CD8-positive, alpha-beta memory T cell (primary cell): Measurements from ENCODE around the gene GARRE1. TPM values are rescaled to one million over a fixed set of nuclear protein-coding genes. Genes with fewer than 3 reads are reported as not detected.
A peak's percentile ranks its signal among the peaks of the same experiment; 100 is the strongest.

Experiments
- CTCF ChIA-PET: fragments of 350-600 bp; sonication (Branson Sonifier 250); formaldehyde crosslinking; loops from one replicate; lab custom pipeline; 2021; ENCODE audit warnings: antibody characterized with exemption; lab: Charles Lee
- POLR2A ChIA-PET: fragments of 350-600 bp; sonication (Branson Sonifier 250); formaldehyde crosslinking; loops from one replicate; lab custom pipeline; 2021; ENCODE audit warnings: antibody characterized with exemption; lab: Charles Lee
- DNase-seq, 5 donors: peaks; one replicate each; pipeline versions ENCODE4 v3.0.0 to v3.0.0-alpha.2; 2020 to 2022; ENCODE audit warnings: mixed read lengths in 1 of 5
- H3K27ac ChIP-seq: one replicate; pipeline ENCODE4 v1.7.0; 2013; ENCODE audit warnings: low read depth, mild to moderate bottlenecking, low read length, moderate library complexity
- H3K27me3 ChIP-seq: 2 replicates; pipeline ENCODE4 v1.7.0; 2013; ENCODE audit warnings: low read length, mild to moderate bottlenecking; ENCODE audit not compliant: insufficient read depth, poor library complexity, severe bottlenecking
- H3K36me3 ChIP-seq: 2 replicates; pipeline ENCODE4 v1.7.0; 2013; ENCODE audit warnings: mild to moderate bottlenecking, low read length, moderate library complexity; ENCODE audit not compliant: insufficient read depth
- H3K4me1 ChIP-seq: 2 replicates; pipeline ENCODE4 v1.7.0; 2013; ENCODE audit warnings: mild to moderate bottlenecking, low read length, moderate library complexity; ENCODE audit not compliant: insufficient read depth
- H3K4me3 ChIP-seq: 2 replicates; pipeline ENCODE4 v1.7.0; 2013; ENCODE audit warnings: mild to moderate bottlenecking, low read length
- H3K9me3 ChIP-seq: 2 replicates; pipeline ENCODE4 v1.7.0; 2013; ENCODE audit warnings: mild to moderate bottlenecking, low read length
- H3K27ac Mint-ChIP-seq, 8 donors: one replicate each; pipeline ENCODE4 v1.8.0; 2020 to 2021; ENCODE audit warnings: mixed read lengths in 8 of 8, mild to moderate bottlenecking in 6 of 8, inconsistent platforms in 3 of 8, moderate library complexity in 3 of 8
- H3K27me3 Mint-ChIP-seq, 2 donors: one replicate each; pipeline ENCODE4 v1.8.0; 2020 to 2021; ENCODE audit warnings: mixed read lengths in 2 of 2, mild to moderate bottlenecking in 1 of 2, moderate library complexity in 1 of 2
- H3K36me3 Mint-ChIP-seq, 3 donors: one replicate each; pipeline ENCODE4 v1.8.0; 2020 to 2021; ENCODE audit warnings: mixed read lengths in 3 of 3, inconsistent platforms in 1 of 3, mild to moderate bottlenecking in 1 of 3
- H3K4me1 Mint-ChIP-seq, 3 donors: one replicate each; pipeline ENCODE4 v1.8.0; 2020 to 2021; ENCODE audit warnings: mixed read lengths in 3 of 3, inconsistent platforms in 1 of 3, mild to moderate bottlenecking in 1 of 3
- H3K4me3 Mint-ChIP-seq, 7 donors: one replicate each; pipeline ENCODE4 v1.8.0; 2020 to 2021; ENCODE audit warnings: mixed read lengths in 7 of 7, mild to moderate bottlenecking in 6 of 7, moderate library complexity in 4 of 7, inconsistent platforms in 2 of 7
- H3K9me3 Mint-ChIP-seq, 5 donors: one replicate each; pipeline ENCODE4 v1.8.0; 2020 to 2022; ENCODE audit warnings: mixed read lengths in 5 of 5, mild to moderate bottlenecking in 3 of 5, moderate library complexity in 2 of 5, inconsistent platforms in 1 of 5
- polyA plus RNA-seq: library from polyadenylated mRNA; unstranded; fragments of 300-500 nt; fragmentation: Illumina TruSeq; gene quantifications from one replicate; pipeline ENCODE4 v1.2.3, GENCODE V29; 2021
- total RNA-seq, 2 experiments: library from RNA; stranded (reverse); gene quantifications; one replicate each; pipeline ENCODE4 v1.2.3, GENCODE V29; 2021

GARRE1 gene
- total and polyA plus RNA-seq, 3 experiments from 2014 or later, result 6.1 to 13.5 (median 12.1) TPM

GRCh38 chr19:34263745-34264237, 9.4 kb downstream of the GARRE1 start:
- ChIA-PET POLR2A (no interaction called here), CTCF (no interaction called here)
- Mint-ChIP-seq H3K4me3 (no peak overlapping the region), H3K27ac (peak overlapping the region in 4 of 8 donors; percentile 4 to 49 (median 28)), H3K36me3 (peaks cover 0 to 16% (median 14%) of the 10 kb centered on the region in 3 donors), H3K4me1 (peaks cover 42 to 64% (median 60%) of the 10 kb centered on the region in 3 donors), H3K9me3 (no peaks in the 10 kb centered on the region), H3K27me3 (no peaks in the 10 kb centered on the region)
- Histone ChIP-seq H3K36me3 (no peaks in the 10 kb centered on the region), H3K4me1 (peaks cover 40% of the 10 kb centered on the region), H3K9me3 (no peaks in the 10 kb centered on the region), H3K27me3 (no peaks in the 10 kb centered on the region), H3K4me3 (no peak overlapping the region), H3K27ac (no peak overlapping the region)
- no peak for DNase-seq

- ChIA-PET CTCF (no interaction called here), POLR2A (no interaction called here)
- DNase-seq, result no peak
- H3K9me3 ChIP-seq, result no peaks in the 10 kb centered on the region
- H3K27me3 Mint-ChIP-seq, result no peaks in the 10 kb centered on the region
- H3K4me3 ChIP-seq, result no peak overlapping the region
- no peak overlapping the region for H3K27ac ChIP-seq
- H3K36me3 ChIP-seq, result no peaks in the 10 kb centered on the region
- peaks cover 54% of the 10 kb centered on the region for H3K4me1 ChIP-seq
- H3K27ac Mint-ChIP-seq, result peak overlapping the region in 2 of 8 donors; percentile 42 to 75
- H3K4me3 Mint-ChIP-seq, result no peak overlapping the region
- peaks cover 0 to 14% (median 13%) of the 10 kb centered on the region in 3 donors for H3K36me3 Mint-ChIP-seq
- H3K27me3 ChIP-seq, result no peaks in the 10 kb centered on the region
- H3K4me1 Mint-ChIP-seq, result peaks cover 47 to 65% (median 64%) of the 10 kb centered on the region in 3 donors
- H3K9me3 Mint-ChIP-seq, result no peaks in the 10 kb centered on the region
Measured at GRCh38 chr19:34265221-34265650, 10.9 kb downstream of the GARRE1 start.

- Mint-ChIP-seq H3K27me3 (peaks cover 0 to 1% of the 10 kb centered on the region in 2 donors), H3K4me3 (peak overlapping the region in 3 of 7 donors; percentile 15 to 41 (median 17)), H3K9me3 (no peaks in the 10 kb centered on the region), H3K27ac (peak overlapping the region; percentile 25 to 97 (median 82)), H3K36me3 (peaks cover 0 to 12% (median 10%) of the 10 kb centered on the region in 3 donors), H3K4me1 (peaks cover 59 to 79% (median 78%) of the 10 kb centered on the region in 3 donors)
- ChIA-PET POLR2A (interaction anchor here (0.6 to 1.1 kb wide), 4 partner anchors 12 to 97 kb away, joined by 3 to 4 read pairs (median 3); no protein-coding TSS in a partner anchor), CTCF (interaction anchor here (0.7 to 1.0 kb wide), 2 partner anchors 31 to 47 kb away, joined by 3 read pairs; no protein-coding TSS in a partner anchor)
- Histone ChIP-seq H3K4me3 (peak overlapping the region; percentile 37), H3K4me1 (peaks cover 73% of the 10 kb centered on the region), H3K27ac (no peak overlapping the region), H3K36me3 (no peaks in the 10 kb centered on the region), H3K9me3 (no peaks in the 10 kb centered on the region), H3K27me3 (no peaks in the 10 kb centered on the region)
- no peak for DNase-seq
Measured at GRCh38 chr19:34269081-34269480, 14.7 kb downstream of the GARRE1 start.

- Mint-ChIP-seq H3K9me3 (no peaks in the 10 kb centered on the region), H3K4me3 (peak overlapping the region; percentile 3 to 87 (median 59)), H3K4me1 (peaks cover 62 to 81% (median 80%) of the 10 kb centered on the region in 3 donors), H3K36me3 (peaks cover 0 to 12% (median 10%) of the 10 kb centered on the region in 3 donors), H3K27ac (peak overlapping the region; percentile 61 to 98 (median 94)), H3K27me3 (peaks cover 0 to 1% of the 10 kb centered on the region in 2 donors)
- Histone ChIP-seq H3K36me3 (no peaks in the 10 kb centered on the region), H3K27ac (peak overlapping the region; percentile 46), H3K4me3 (peak overlapping the region; percentile 37), H3K9me3 (no peaks in the 10 kb centered on the region), H3K4me1 (peaks cover 76% of the 10 kb centered on the region), H3K27me3 (no peaks in the 10 kb centered on the region)
- no peak for DNase-seq
- ChIA-PET CTCF (interaction anchor here (0.7 to 1.0 kb wide), 3 partner anchors 31 to 47 kb away, joined by 3 to 4 read pairs (median 3); no protein-coding TSS in a partner anchor), POLR2A (interaction anchor here (0.6 to 1.1 kb wide), 4 partner anchors 13 to 97 kb away, joined by 3 to 4 read pairs (median 3); no protein-coding TSS in a partner anchor)
Measured at GRCh38 chr19:34269489-34269888, 15.1 kb downstream of the GARRE1 start.

GRCh38 chr19:34269968-34270621, 15.7 kb downstream of the GARRE1 start:
- H3K27me3 Mint-ChIP-seq, result peaks cover 0 to 1% of the 10 kb centered on the region in 2 donors
- peaks cover 62 to 81% (median 80%) of the 10 kb centered on the region in 3 donors for H3K4me1 Mint-ChIP-seq
- Histone ChIP-seq H3K4me1 (peaks cover 76% of the 10 kb centered on the region), H3K27ac (peak overlapping the region; percentile 46), H3K36me3 (no peaks in the 10 kb centered on the region), H3K27me3 (no peaks in the 10 kb centered on the region), H3K9me3 (no peaks in the 10 kb centered on the region), H3K4me3 (peak overlapping the region; percentile 29)
- ChIA-PET POLR2A (interaction anchor here (1.1 kb wide), 1 partner anchor 96 kb away, joined by 3 read pairs; no protein-coding TSS in a partner anchor), CTCF (interaction anchor here (0.7 to 1.0 kb wide), 3 partner anchors 32 to 46 kb away, joined by 3 to 4 read pairs (median 3); no protein-coding TSS in a partner anchor)
- H3K36me3 Mint-ChIP-seq, result peaks cover 0 to 10% (median 9%) of the 10 kb centered on the region in 3 donors
- peak; percentile 52 to 90 (median 79) for DNase-seq
- peak overlapping the region; percentile 3 to 87 (median 59) for H3K4me3 Mint-ChIP-seq
- no peaks in the 10 kb centered on the region for H3K9me3 Mint-ChIP-seq
- peak overlapping the region; percentile 61 to 98 (median 94) for H3K27ac Mint-ChIP-seq

- Mint-ChIP-seq H3K9me3 (no peaks in the 10 kb centered on the region), H3K36me3 (peaks cover 0 to 8% (median 4%) of the 10 kb centered on the region in 3 donors), H3K4me1 (peaks cover 60 to 79% (median 76%) of the 10 kb centered on the region in 3 donors), H3K4me3 (no peak overlapping the region), H3K27me3 (peaks cover 0 to 1% of the 10 kb centered on the region in 2 donors), H3K27ac (peak overlapping the region in 3 of 8 donors; percentile 24 to 56 (median 45))
- ChIA-PET CTCF (no interaction called here), POLR2A (no interaction called here)
- H3K36me3 ChIP-seq, result no peaks in the 10 kb centered on the region
- H3K4me1 ChIP-seq, result peaks cover 75% of the 10 kb centered on the region
- DNase-seq, result no peak
- H3K9me3 ChIP-seq, result no peaks in the 10 kb centered on the region
- H3K27ac ChIP-seq, result no peak overlapping the region
- H3K4me3 ChIP-seq, result no peak overlapping the region
- no peaks in the 10 kb centered on the region for H3K27me3 ChIP-seq
Measured at GRCh38 chr19:34273121-34273520, 18.8 kb downstream of the GARRE1 start.

GRCh38 chr19:34274284-34274826, 20.0 kb downstream of the GARRE1 start:
- H3K36me3 ChIP-seq, result no peaks in the 10 kb centered on the region
- H3K36me3 Mint-ChIP-seq, result peaks cover 0 to 7% (median 5%) of the 10 kb centered on the region in 3 donors
- peak overlapping the region in 6 of 8 donors; percentile 17 to 87 (median 46) for H3K27ac Mint-ChIP-seq
- no peak overlapping the region for H3K27ac ChIP-seq
- no peak overlapping the region for H3K4me3 Mint-ChIP-seq
- peaks cover 63% of the 10 kb centered on the region for H3K4me1 ChIP-seq
- DNase-seq, result no peak
- ChIA-PET POLR2A (no interaction called here), CTCF (no interaction called here)
- H3K4me1 Mint-ChIP-seq, result peaks cover 51 to 71% (median 69%) of the 10 kb centered on the region in 3 donors
- H3K27me3 Mint-ChIP-seq, result peaks cover 0 to 1% of the 10 kb centered on the region in 2 donors
- no peaks in the 10 kb centered on the region for H3K9me3 Mint-ChIP-seq
- no peaks in the 10 kb centered on the region for H3K27me3 ChIP-seq
- no peaks in the 10 kb centered on the region for H3K9me3 ChIP-seq
- no peak overlapping the region for H3K4me3 ChIP-seq
